ENCODE data around the gene RPP40. TPM values are rescaled to one million over a fixed set of nuclear protein-coding genes. Genes with fewer than 3 reads are reported as not detected.

RPP40 gene
- total and polyA plus RNA-seq, 7 experiments from 2014 or later = 3.8 to 18.6 (median 6.5) TPM

DNA sequence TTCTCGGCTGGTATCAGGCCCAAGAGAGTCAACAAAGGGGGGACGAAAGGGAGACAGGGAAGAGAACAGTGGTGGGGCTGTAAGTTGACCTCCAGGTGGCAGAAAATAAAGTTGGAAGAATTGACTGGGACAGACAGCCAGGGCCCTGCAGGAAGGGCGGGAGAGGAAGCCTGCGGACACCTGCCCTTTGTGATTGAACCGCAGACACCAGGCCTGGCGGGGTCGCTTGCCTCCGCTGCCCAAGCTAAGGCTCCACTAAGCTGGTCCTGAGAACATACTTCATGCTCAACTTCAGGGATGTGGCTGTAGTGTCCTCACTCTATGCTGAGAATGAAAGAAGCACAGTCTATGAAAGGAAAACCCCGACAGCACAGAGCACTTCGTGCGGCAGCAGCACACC, 53.8 kb downstream of the RPP40 start:
- Mint-ChIP-seq H3K9me3 (peaks cover 0 to 2% (median 0%) of the 10 kb centered on the region in 11 donors), H3K27me3 (no peaks in the 10 kb centered on the region), H3K4me1 (peaks cover 0 to 6% (median 0%) of the 10 kb centered on the region in 7 donors), H3K27ac (peak overlapping the region in 1 of 9 donors; percentile 51), H3K4me3 (no peak overlapping the region), H3K36me3 (peaks cover 0 to 65% (median 38%) of the 10 kb centered on the region in 5 donors)
- no peak overlapping the region for H3K27ac ChIP-seq (ENCODE audit: low read depth, low read length)
- H3K36me3 ChIP-seq (ENCODE audit: control insufficient read depth in 2 of 3, insufficient read depth in 3 of 3, low read length in 3 of 3) = peaks cover 0 to 76% (median 0%) of the 10 kb centered on the region in 3 experiments
- CTCF ChIA-PET = no interaction called here
- H3K27me3 ChIP-seq (ENCODE audit: control insufficient read depth in 2 of 2, insufficient read depth in 2 of 2, low read length in 2 of 2) = no peaks in the 10 kb centered on the region
- intact Hi-C loops (cut with micrococcal nuclease) = loop anchor here in 1 of 2 donors (5.0 kb wide), 1 partner anchor 1187 kb away; no protein-coding TSS in a partner anchor
- POLR2A ChIA-PET = no interaction called here
- H3K4me1 ChIP-seq (ENCODE audit: control insufficient read depth in 2 of 2, insufficient read depth in 2 of 2, low read length in 2 of 2) = no peaks in the 10 kb centered on the region
- ATAC-seq (no peak), DNase-seq (no peak)
- no peaks in the 10 kb centered on the region for H3K9me3 ChIP-seq (ENCODE audit: control insufficient read depth in 2 of 3, low read length in 3 of 3)
- H3K4me3 ChIP-seq (ENCODE audit: low read length) = no peak overlapping the region

DNA sequence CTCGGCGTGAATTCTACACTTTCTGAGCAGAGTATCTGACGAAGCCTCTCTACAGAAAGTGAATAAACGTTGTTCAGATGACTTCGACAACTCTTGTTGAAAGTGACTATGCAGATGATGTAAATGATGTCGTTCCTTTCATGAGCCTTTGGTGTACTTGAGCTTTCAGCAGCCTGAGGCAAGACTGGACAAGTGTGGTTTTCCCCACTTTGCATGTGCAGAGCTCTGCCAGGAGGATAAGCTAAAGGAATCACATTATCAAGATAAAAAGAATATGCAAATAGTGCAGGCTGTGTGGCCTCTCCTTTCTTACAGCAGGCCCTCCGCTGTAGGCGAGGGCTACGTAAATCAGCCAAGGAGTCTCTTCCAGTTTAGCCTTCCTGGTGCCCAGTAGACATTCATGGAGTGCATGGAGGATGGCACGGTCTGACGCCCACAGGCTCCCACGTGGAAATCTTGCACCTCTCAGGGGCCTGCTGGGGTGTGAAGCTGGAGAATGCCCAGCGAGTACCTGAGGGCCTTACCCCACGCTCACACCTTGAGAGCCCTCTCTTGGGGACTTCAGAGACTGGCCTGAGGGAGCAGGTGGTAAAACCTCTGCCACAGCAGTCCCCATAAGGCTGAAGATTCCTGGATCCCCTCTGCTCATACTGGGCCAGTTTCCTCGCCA, 54.9 kb downstream of the RPP40 start:
- ChIA-PET POLR2A (no interaction called here), CTCF (no interaction called here)
- Histone ChIP-seq H3K9me3 (ENCODE audit: control insufficient read depth in 2 of 3, low read length in 3 of 3) (no peaks in the 10 kb centered on the region), H3K4me3 (ENCODE audit: low read length) (no peak overlapping the region), H3K27ac (ENCODE audit: low read depth, low read length) (no peak overlapping the region), H3K36me3 (ENCODE audit: control insufficient read depth in 2 of 3, insufficient read depth in 3 of 3, low read length in 3 of 3) (peaks cover 0 to 80% (median 0%) of the 10 kb centered on the region in 3 experiments), H3K4me1 (ENCODE audit: control insufficient read depth in 2 of 2, insufficient read depth in 2 of 2, low read length in 2 of 2) (no peaks in the 10 kb centered on the region), H3K27me3 (ENCODE audit: control insufficient read depth in 2 of 2, insufficient read depth in 2 of 2, low read length in 2 of 2) (no peaks in the 10 kb centered on the region)
- Mint-ChIP-seq H3K27me3 (no peaks in the 10 kb centered on the region), H3K4me1 (peaks cover 0 to 6% (median 0%) of the 10 kb centered on the region in 7 donors), H3K4me3 (no peak overlapping the region), H3K9me3 (peaks cover 0 to 2% (median 0%) of the 10 kb centered on the region in 11 donors), H3K27ac (no peak overlapping the region), H3K36me3 (peaks cover 2 to 59% (median 40%) of the 10 kb centered on the region in 5 donors)
- ATAC-seq = no peak
- DNase-seq = no peak
- intact Hi-C loops (cut with micrococcal nuclease) = no loop called here

DNA sequence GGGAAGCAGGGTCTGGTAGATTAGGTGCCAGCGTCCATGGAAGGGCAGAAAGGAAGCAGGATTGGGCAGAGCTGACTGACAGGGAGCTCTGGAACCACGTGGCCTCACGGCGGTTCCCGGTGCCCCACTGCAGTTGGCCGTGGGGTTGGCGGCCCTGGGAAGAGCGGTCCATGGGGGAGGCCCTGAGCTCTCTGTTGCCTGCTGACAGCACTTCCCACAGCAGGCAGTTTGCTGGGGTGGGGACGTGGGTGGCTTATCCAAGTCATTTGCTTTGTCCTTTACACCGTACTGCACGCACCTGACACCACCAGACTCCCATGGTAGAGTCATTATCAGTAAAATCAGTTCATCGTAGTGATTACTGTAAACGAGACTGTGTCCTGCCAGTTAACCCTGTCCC, 56.1 kb downstream of the RPP40 start:
- H3K36me3 ChIP-seq (ENCODE audit: control insufficient read depth in 2 of 3, insufficient read depth in 3 of 3, low read length in 3 of 3) = peaks cover 0 to 76% (median 0%) of the 10 kb centered on the region in 3 experiments
- peaks cover 3 to 55% (median 37%) of the 10 kb centered on the region in 5 donors for H3K36me3 Mint-ChIP-seq

GRCh38 chr6:4946521-4946920, 57.3 kb downstream of the RPP40 start:
- POLR2A ChIA-PET = no interaction called here
- Mint-ChIP-seq H3K4me1 (peaks cover 0 to 22% (median 6%) of the 10 kb centered on the region in 7 donors), H3K36me3 (peaks cover 3 to 43% (median 26%) of the 10 kb centered on the region in 5 donors)

More for the DNA sequence above, 56.1 kb downstream of the RPP40 start:
- intact Hi-C loops (cut with micrococcal nuclease) = no loop called here
- H3K9me3 Mint-ChIP-seq = peaks cover 0 to 2% (median 0%) of the 10 kb centered on the region in 11 donors
- Histone ChIP-seq H3K4me3 (ENCODE audit: low read length) (no peak overlapping the region), H3K27me3 (ENCODE audit: control insufficient read depth in 2 of 2, insufficient read depth in 2 of 2, low read length in 2 of 2) (no peaks in the 10 kb centered on the region), H3K9me3 (ENCODE audit: control insufficient read depth in 2 of 3, low read length in 3 of 3) (no peaks in the 10 kb centered on the region), H3K27ac (ENCODE audit: low read depth, low read length) (no peak overlapping the region), H3K4me1 (ENCODE audit: control insufficient read depth in 2 of 2, insufficient read depth in 2 of 2, low read length in 2 of 2) (no peaks in the 10 kb centered on the region)
- no peak for ATAC-seq
- CTCF ChIA-PET = interaction anchor here (0.6 kb wide), 1 partner anchor 290 kb away, joined by 3 read pairs; no protein-coding TSS in a partner anchor
- no peak for DNase-seq
- POLR2A ChIA-PET = no interaction called here
- H3K27ac Mint-ChIP-seq = no peak overlapping the region
- no peaks in the 10 kb centered on the region for H3K27me3 Mint-ChIP-seq
- peaks cover 0 to 10% (median 1%) of the 10 kb centered on the region in 7 donors for H3K4me1 Mint-ChIP-seq
- no peak overlapping the region for H3K4me3 Mint-ChIP-seq

More at GRCh38 chr6:4946521-4946920, 57.3 kb downstream of the RPP40 start:
- H3K4me1 ChIP-seq (ENCODE audit: control insufficient read depth in 2 of 2, insufficient read depth in 2 of 2, low read length in 2 of 2) = peaks cover 0 to 3% of the 10 kb centered on the region in 2 donors
- H3K4me3 ChIP-seq (ENCODE audit: low read length) = no peak overlapping the region
- CTCF ChIA-PET = no interaction called here
- Mint-ChIP-seq H3K9me3 (no peaks in the 10 kb centered on the region), H3K4me3 (no peak overlapping the region), H3K27ac (no peak overlapping the region), H3K27me3 (no peaks in the 10 kb centered on the region)
- no peaks in the 10 kb centered on the region for H3K9me3 ChIP-seq (ENCODE audit: control insufficient read depth in 2 of 3, low read length in 3 of 3)
- DNase-seq (no peak), ATAC-seq (no peak)
- H3K27me3 ChIP-seq (ENCODE audit: control insufficient read depth in 2 of 2, insufficient read depth in 2 of 2, low read length in 2 of 2) = no peaks in the 10 kb centered on the region
- intact Hi-C loops (cut with micrococcal nuclease) = no loop called here
- H3K36me3 ChIP-seq (ENCODE audit: control insufficient read depth in 2 of 3, insufficient read depth in 3 of 3, low read length in 3 of 3) = peaks cover 0 to 64% (median 0%) of the 10 kb centered on the region in 3 experiments
- no peak overlapping the region for H3K27ac ChIP-seq (ENCODE audit: low read depth, low read length)

Other genes starting within 250 kb of the RPP40 start
- gene CDYL, start 227.6 kb downstream of the RPP40 start, total RNA-seq = 10 to 100 TPM; 25.5 to 43.3 (median 35.1) TPM
- 1 to 10 TPM; 3.6 to 4.2 TPM for gene CDYL, start 227.6 kb downstream of the RPP40 start, polyA plus RNA-seq
- under 1 TPM in 3 of 5 experiments, not detected in 2; 0.07 to 0.24 (median 0.08) TPM for gene PPP1R3G, start 81.3 kb upstream of the RPP40 start, total RNA-seq
- not detected for gene PPP1R3G, start 81.3 kb upstream of the RPP40 start, polyA plus RNA-seq